HG03045 (cell line): ENCODE results near the gene ODF2L.

Source experiments
- ATAC-seq: cut with Tn5 transposase; IDR thresholded peaks from one replicate; pipeline ENCODE4 v1.9.1; 2021; ENCODE audit warnings: mild to moderate bottlenecking, moderate library complexity; ENCODE audit not compliant: unreplicated experiment

ODF2L gene

DNA sequence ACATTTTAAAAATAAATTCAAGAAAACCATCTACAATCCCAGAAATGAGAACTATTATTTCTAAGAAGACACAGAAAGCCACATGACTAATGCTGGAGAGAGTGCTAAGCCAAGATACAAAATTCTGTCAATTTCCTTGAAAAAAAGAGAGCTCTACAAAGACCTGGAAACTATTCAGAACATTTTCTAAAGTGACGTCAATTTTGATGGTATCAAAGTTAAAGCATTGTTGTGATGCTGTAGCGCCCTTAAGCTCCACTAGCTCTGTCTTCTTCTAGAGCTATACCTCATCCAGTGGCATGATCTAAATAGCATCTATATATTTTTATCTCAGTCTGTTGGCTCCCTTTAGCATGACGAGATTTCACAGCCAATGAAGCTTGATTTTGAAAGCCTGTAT, 73.9 kb downstream of the ODF2L start:
- ATAC-seq, result no peak

GRCh38 chr1:86318436-86318835, 77.7 kb downstream of the ODF2L start:
- no peak for ATAC-seq

- no peak for ATAC-seq
These were observed 78.2 kb downstream of the ODF2L start for GRCh38 chr1:86317926-86318325.

GRCh38 chr1:86305731-86306130, 90.4 kb downstream of the ODF2L start:
- no peak for ATAC-seq

- ATAC-seq, result no peak
These were observed 93.0 kb downstream of the ODF2L start for GRCh38 chr1:86303041-86303690.
